Measurements from ENCODE around the gene HOXC6.

The HOXC6 gene

DNA sequence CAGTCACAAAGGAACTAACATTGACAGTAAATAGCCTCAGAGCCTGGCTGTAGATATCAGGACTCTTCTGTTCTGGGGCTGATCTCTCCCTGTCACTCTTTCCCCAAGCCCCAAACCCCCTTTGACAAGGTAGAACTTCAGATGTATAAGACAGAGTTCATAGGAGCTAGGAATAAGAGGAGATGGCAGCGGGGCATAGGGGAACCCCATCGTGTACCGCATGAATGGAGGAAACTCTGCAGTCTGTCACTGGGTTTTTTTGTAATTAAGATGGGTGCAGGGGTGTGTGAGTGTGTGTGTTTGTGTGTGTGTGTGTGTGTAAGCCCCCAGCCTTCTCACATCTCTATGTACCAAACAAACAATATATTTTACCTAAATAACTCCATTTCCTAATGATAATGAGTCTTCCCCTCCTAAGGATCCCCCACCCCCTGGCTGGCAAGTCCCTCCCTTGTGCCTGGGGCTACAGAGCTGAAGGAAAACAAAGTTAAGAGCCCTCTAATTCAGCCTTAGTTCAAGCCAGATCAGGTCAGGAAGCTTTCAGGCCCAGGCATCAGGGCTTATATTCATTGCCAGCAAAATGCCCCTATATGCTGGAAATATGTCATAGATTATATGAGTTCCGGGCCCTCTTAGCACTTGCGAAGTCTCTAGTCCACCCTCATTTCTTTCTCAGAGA, 16.3 kb downstream of the HOXC6 start:
- DNase-seq = no peak

DNA sequence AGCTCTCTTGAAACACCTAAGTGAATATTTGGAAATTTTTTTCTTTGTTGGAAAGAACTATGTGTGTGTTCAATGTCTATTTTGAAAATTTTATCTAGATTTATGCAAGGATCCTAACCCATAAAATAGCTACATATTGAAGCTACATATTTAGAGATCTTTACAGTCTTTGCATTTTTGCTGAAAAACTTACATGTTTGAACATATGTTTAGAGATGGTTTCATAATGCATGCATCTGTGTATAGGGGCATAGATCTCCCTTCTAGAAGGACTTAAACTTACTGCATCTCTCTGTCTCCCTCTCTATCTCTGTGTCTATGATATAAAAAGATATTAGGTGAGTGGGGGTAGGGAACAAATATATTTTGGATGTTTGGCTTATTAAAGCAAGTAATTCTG, 17.2 kb downstream of the HOXC6 start:
- DNase-seq = no peak

DNA sequence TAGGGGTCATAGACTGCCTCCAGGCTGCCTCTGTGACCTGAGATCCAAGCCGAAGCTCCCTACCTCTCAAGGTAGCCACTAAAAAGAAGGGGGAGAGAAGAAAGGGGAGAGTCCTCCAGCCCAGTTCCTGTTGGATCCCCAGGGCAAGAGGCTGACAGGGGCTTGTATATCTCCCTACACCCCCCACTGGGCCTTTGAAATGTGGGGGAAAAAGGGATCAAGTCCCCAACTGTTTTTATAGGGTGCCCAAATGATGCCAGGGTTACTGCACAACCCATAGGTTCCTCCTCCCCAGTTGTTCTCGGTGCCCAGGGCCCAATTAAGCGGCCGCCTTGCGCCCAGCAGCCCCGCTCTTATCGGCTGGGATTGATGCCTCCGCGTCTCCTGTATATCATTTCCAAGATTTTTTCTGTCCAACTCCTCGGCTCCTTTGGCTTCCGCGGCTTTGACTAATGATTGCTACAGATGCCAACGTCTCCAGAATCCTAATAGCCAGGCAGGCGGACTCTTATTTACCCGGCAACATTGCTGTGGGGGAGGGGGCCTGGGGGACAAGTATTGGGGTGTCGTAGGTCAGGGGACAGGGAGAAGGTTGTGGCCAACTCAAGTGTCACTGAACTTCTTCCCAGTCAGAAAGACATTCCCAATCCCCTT, 17.8 kb downstream of the HOXC6 start:
- DNase-seq = no peak

DNA sequence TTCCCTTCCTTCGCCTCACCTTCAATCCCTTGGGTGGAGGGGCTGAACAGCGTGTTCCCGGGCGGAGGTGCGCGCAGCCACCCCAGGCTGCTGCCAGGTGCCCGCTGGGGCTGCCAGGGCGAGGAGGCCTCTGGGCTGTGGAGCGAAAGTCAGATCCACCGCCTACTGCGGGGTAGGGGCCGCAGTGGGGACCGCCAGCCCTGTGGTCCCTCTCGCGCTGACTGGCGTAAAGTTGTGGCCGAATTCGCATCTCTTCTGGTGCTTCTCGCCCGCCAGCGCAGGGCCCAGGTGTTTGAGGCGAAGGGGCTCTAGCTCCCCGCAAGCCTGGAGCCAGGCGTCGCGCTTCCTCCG, 18.5 kb downstream of the HOXC6 start:
- DNase-seq = no peak

DNA sequence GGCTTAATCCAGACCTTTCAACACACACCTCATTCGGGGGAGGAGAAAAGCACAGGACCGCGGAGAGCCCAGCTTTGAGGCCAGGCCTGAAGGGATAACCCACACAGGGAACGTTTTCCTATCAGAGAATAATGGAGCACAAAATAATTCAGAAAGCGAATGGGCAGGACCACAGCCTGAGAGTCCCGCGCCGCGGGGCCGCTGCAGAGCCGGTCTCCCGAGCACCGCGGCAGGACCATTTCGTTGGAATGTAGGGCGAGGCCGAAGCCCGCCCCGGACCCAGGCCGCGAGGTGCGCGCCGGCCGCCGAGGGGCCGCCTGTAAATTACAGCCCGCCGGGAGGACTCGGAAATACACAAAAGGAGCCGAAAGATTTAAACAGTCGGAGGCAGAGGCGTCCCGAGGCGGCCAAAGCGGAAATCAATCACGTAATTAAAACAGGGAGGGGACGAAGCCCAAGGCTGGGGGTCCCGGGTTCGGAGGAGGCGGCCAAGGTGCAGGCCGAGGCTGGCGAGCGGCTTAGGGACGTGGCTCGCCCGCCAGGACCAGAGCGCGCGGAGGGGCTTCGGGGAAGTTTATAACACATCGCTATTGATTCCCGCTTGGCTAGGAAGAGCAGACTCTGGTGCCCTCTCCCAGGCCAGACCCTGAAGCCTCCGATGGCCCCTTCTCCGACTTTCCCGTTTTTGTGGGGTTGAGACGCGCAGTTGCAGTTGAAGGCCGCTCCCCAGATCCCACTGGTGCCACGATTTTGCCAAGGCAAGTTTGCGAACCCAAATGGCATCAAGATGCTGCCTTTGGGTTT, 19.1 kb downstream of the HOXC6 start:
- DNase-seq = no peak

DNA sequence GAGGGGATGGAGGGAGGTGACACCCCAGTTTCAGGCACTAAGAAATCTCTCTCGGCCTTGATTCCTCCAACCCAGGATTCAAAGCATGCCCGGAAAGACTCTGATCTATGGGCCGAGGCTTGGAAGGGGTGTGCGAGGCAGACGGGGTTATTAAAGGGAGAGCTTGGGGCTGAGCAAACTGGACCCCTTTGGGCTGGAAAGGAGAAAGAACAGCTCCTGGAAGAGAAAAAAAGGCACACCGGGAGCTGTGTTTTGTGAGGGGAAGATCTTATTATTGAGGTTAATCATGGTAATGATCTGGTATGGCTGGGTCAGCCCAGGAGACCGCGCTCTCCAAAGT, 19.7 kb downstream of the HOXC6 start:
- no peak for DNase-seq

DNA sequence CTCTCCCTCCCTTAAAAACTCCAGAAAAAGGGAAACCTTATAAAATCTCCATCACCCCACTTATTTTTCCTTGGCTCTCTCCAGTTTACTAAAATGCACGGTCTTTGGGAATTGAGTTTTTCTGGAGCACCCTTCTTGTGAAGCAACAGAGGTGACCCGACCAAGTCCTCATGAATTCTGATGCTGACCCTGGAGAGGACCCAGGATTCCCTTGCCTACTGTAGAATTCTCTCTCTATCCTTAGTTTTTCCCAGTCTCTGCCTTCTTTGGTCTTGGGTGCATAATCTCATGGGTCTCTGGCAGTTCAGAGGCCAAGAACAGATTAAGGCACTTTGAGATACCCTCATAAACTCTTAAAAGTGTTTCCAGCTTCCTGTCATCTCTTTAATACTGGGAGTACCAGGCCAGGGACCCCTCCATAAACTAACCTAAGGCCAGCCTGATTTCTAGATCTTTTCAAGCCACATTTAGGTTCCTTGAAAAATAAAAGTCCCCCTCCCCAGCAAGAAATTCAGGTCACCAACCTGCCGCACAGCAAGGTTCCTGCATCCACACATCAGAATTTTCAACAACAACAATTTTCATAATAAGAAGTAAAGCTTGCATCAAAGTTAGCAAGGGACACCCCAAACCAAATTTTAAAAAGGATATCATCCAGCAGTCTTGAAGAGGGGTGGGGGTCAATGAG, 20.3 kb downstream of the HOXC6 start:
- no peak for DNase-seq

DNA sequence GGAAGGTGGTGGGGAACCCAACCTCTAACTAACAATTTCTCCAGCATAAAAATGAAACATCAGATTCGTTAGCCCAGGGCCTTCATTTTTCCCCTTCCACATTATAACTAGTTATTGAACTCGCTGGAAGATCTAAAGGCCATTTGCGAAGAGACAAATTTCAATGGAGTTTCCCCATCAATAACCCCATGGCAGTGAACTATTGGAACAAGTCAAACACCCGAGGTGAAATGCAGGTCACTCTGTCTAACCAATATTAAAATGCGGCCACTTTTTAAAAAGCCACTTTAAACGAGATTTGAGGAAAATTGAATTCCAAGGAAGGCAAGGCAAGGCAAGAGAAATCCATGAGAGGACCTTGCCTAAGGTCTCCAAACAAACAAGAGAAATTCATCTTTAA, 20.9 kb downstream of the HOXC6 start:
- DNase-seq = no peak

DNA sequence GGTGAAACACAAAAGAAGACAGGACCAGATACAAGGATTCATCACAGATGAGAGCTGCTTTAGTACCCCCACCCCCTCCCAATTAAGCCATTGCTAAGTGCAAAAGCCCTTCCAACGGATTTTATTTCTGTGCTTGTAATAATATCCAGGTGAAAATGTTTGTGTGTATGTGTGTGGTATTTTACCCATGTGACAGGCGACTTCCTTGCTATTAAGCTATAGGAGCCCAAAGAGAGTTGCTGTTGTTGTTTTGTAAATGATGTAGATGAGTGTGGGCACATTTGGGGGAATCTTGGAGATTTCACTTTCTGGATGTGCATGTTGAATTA, 22.2 kb downstream of the HOXC6 start:
- DNase-seq = no peak

DNA sequence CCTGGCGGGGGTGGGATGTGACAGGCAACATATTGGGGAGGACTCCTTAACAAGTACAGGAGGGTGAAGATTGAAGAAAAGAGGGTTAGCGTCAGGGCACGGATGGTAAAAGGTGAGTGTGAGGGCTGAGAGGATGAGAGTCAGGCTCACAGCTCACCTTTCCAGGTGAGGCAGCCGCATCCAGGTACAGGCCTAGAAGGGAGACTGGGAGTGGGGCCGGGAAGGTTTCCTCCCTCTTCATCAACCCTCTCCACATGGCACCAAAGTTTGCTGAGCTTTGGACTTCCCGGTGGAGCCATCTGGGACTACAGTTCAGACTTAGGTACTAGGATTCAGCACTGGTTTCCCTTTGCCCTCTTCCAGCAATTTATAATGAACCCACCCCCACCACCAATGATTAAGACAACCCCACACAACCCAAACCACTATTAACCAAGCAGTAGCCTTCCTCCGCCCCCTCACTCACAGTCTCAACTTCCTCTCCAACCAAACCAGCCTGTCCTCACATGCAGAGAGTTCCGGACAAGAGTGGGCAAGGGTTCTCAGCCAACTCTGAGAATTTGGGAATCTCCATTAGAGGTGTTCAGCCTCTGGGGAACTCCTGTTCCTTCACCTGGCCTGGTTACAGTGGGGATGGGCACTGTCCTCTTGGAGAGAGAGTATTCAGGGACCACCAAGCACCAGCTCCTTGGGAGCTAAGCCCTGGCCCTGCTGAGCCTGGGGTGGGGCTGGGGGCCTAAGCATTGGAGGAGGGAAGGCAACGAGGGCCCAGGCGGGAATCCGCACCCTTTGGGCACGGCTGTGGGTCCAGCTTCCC, 23.0 kb downstream of the HOXC6 start:
- no peak for DNase-seq

DNA sequence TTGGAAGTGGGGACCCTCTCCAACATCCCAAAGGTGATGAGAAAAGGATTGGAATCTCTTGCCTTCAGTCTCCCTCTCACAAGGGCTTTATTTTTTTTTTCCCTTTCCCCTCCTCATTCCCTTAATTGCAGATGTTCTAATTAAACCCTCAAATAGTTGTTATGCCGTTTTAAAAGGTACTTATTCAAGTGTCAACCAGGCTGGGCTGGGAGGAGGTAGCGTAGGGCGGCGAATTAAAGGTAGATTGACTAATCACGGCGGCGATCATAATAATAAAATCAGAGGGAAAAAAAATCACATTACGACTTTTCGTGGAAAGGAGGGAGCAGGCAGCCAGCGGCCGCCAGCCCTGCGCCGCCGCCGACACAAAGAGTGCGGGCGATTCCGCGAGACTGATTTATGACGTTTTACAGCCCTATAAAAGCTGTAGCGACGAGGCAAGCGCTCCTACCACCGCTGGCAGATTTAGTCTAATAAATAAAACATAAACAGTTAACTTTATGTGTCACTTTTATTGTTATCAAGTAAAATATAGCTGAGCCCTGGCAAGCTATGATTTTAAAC, 23.7 kb downstream of the HOXC6 start:
- no peak for DNase-seq

DNA sequence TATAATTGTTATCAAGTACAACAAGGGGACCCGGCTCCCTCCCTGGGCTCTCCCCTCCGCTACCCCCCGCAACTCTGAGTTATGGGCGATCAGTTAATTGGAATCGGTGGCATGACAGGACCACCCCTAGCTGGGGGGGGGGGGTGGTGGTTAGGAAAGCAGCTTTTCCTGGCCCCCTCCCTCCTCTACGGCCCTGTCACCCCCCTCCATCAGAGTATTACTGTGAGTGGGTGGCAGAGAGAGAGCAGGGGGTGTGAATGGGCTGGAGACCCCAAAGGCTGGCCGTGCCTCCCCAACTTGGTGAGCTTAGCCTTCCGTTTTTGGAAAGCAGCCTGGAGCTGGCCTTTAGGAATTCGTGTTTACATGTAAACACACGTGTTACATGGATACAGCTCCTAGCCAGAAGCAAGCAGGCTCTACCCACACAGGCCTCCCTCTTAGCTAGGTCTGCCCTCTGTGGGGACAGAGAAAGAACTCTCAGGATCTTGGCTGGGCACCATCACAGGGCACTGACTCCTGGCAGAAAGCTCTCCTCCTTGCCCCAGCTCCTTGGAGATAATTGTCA, 24.3 kb downstream of the HOXC6 start:
- no peak for DNase-seq

DNA sequence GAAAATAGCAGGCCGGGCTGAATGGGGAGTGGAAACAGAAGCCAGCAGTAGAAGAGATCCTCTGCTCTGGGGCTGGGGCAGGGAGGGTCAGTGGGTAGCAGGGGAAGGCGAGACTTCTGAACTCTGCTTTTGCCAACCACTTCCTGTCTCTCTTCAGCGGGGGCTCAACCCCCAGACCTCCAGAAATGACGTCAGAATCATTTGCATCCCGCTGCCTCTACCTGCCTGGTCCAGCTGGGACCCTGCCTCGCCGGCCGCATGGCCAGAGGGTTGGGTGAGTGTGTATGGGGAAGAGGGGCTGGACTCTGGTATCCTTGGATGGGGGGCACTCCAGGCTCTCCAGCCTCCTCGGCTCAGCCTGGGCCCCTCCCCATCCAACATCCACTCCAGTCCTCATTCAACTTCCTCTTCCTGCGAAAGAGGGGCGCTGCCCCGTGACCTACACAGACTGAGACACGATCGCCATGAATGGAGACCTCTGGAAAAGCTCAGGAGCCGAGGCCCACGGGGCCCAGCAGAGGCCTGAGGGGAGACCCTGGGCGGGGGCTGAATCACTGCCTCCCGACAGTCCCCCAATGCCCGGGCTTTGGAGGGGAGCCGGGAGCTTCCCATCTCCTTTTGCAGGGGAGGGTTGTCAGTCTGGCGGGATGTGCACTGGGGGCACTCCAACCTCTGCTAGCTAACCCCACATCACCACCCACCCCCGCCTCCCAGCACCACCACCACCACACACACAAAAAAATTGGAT, 24.9 kb downstream of the HOXC6 start:
- no peak for DNase-seq

DNA sequence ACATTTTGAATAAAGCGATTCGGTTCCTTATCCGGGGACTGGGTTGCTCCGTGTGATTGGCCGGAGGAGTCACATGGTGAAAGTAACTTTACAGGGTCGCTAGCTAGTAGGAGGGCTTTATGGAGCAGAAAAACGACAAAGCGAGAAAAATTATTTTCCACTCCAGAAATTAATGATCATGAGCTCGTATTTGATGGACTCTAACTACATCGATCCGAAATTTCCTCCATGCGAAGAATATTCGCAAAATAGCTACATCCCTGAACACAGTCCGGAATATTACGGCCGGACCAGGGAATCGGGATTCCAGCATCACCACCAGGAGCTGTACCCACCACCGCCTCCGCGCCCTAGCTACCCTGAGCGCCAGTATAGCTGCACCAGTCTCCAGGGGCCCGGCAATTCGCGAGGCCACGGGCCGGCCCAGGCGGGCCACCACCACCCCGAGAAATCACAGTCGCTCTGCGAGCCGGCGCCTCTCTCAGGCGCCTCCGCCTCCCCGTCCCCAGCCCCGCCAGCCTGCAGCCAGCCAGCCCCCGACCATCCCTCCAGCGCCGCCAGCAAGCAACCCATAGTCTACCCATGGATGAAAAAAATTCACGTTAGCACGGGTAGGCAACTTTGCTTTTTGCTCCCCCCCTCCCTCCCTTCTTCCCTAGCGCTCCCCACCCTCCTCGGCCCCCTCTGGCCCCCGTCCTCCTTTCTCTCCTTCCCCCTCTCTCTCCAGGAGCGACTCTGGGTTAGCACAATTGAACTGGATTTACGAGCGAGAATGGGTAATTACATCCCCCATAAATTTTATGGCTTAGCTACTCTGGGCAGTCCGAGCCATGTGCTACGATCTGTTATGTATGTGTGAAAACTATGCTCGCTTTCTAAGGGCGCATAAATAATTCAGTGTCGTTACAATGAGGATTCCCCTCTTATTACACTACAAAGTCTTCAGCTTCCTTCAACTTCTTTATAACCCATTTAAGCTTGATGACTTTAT, 25.8 kb downstream of the HOXC6 start, which contains the start of gene HOXC4:
Gene HOXC4 (plus strand): TSS at position 85 of the 991 bp plus-strand sequence. CDS start 88 bp downstream, at position 173.
- DNase-seq = no peak

DNA sequence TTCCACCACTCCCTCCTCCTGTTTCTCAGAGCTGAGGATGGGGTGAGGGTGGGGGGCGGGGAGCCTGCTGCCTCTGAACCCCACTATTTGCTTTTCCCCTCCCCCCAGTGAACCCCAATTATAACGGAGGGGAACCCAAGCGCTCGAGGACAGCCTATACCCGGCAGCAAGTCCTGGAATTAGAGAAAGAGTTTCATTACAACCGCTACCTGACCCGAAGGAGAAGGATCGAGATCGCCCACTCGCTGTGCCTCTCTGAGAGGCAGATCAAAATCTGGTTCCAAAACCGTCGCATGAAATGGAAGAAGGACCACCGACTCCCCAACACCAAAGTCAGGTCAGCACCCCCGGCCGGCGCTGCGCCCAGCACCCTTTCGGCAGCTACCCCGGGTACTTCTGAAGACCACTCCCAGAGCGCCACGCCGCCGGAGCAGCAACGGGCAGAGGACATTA, 26.5 kb downstream of the HOXC6 start:
- no peak for DNase-seq

DNA sequence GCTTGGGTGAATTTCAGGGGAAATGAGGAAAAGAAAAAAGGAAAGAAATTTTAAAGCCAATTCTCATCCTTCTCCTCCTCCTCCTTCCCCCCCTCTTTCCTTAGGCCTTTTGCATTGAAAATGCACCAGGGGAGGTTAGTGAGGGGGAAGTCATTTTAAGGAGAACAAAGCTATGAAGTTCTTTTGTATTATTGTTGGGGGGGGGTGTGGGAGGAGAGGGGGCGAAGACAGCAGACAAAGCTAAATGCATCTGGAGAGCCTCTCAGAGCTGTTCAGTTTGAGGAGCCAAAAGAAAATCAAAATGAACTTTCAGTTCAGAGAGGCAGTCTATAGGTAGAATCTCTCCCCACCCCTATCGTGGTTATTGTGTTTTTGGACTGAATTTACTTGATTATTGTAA, 27.3 kb downstream of the HOXC6 start:
- no peak for DNase-seq

DNA sequence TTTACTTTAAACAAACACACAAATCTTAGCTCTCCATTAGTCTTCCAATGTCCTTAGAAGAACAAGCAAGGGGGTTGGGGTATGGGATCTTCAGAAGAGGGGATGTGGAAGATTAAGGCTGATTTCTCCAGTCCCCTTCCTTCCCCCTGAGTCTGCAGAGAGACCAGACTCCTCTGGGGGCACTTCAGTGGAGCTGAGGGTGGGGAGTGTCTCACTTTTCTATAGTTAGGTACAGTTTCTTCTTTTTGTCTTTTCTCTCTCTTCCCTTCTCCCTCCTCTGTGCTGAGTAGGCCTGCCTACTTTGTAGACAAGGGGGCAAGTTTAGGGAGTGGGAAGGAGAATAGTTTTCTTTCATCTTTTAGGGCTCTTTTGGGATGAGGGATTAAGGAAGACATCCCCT, 27.9 kb downstream of the HOXC6 start:
- no peak for DNase-seq

DNA sequence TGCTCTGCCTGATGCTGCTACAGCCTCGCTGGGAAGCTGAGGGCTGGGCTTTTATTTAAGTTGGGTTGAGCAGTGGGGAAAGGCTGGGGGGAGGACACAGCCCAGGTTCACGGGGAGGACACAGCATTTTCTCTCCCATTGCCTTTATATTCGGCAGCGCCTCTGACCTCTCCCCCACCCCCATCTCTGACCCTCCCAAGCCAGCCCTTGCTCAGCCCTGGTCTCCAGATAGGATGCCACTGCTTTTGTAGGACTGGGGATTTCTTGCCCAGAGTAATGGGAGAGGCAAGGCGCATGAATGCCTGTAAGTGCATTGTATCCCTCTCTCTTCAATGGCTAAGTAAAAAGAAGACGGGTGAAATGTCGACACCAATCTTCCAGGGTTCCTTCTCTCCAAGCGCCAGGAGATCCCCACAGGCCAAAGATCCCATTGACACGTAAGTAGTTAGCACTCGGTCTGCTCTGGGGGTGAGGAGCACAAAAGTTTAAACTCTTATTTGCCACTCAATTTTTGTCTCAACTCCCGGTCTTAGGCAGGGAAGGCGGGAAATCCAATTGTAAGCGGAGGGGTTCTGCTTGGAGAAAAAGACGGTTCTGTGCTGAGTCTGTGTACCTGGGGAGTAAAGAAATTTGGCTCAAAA, 30.0 kb downstream of the HOXC6 start:
- no peak for DNase-seq

DNA sequence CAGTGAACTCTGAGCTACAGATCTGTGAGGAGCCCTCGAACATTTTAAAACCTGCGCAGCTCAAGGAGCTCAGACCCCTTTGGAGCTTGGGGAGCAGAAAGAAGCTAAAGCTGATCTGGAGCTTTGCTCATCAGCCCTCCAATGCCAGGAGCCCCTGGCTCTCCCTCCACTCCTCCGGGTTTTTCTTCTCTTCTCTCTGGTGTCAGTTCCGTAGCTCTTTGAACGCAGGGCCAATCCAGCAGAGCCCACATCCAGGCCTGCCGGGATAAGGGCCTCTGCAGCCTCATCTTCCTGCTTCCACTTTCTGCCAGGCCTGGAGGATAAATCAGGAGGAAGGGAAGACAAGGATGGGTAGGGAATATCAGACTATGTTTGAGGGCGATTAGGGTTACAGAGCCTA, 31.4 kb downstream of the HOXC6 start:
- DNase-seq = no peak

Data from NCI-H2171 treated with DMSO at 0.1 percent for 48 hours (cell line).